Choroid plexus epithelial cell (primary cell): Measurements from ENCODE around the gene EPM2A.
A peak's percentile ranks its signal among the peaks of the same experiment; 100 is the strongest.

Experiments
- DNase-seq: peaks from one replicate; pipeline ENCODE4 v3.0.0-alpha.2; 2010; ENCODE audit warnings: low read depth
- H3K4me3 ChIP-seq: 2 replicates; pipeline ENCODE4 v1.5.1; 2011; ENCODE audit warnings: low read depth, mild to moderate bottlenecking, control low read depth, low read length, moderate library complexity
- TF ChIP-seq, protein P1 (sequence below): conservative IDR thresholded peaks from 2 replicates; pipeline ENCODE4 v1.5.1; 2011; ENCODE audit warnings: low read depth, mild to moderate bottlenecking, control low read depth, inconsistent platforms, low read length, moderate library complexity

The EPM2A gene

DNA sequence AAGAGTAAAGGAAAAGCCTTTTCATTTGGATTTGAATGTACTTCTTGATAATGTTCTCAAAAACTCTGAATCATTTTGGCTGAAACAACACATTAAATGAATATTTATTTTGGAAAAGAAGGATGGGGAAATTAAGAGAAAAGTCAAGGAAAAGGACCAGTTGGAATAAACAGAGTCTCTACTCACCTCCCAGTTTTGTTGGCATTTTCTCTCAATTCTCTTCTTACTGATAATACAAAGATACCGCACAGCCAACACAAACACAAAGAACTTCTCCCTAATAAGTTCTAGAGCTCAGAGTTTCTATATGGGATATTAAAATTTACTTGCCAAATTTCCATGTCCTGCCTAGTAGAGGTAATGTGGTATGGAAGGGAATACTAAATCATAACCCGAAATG, 13.1 kb downstream of the EPM2A start:
- H3K4me3 ChIP-seq, result no peak overlapping the region
- TF ChIP-seq, protein P1, sequence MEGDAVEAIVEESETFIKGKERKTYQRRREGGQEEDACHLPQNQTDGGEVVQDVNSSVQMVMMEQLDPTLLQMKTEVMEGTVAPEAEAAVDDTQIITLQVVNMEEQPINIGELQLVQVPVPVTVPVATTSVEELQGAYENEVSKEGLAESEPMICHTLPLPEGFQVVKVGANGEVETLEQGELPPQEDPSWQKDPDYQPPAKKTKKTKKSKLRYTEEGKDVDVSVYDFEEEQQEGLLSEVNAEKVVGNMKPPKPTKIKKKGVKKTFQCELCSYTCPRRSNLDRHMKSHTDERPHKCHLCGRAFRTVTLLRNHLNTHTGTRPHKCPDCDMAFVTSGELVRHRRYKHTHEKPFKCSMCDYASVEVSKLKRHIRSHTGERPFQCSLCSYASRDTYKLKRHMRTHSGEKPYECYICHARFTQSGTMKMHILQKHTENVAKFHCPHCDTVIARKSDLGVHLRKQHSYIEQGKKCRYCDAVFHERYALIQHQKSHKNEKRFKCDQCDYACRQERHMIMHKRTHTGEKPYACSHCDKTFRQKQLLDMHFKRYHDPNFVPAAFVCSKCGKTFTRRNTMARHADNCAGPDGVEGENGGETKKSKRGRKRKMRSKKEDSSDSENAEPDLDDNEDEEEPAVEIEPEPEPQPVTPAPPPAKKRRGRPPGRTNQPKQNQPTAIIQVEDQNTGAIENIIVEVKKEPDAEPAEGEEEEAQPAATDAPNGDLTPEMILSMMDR, result no peak
- no peak for DNase-seq

DNA sequence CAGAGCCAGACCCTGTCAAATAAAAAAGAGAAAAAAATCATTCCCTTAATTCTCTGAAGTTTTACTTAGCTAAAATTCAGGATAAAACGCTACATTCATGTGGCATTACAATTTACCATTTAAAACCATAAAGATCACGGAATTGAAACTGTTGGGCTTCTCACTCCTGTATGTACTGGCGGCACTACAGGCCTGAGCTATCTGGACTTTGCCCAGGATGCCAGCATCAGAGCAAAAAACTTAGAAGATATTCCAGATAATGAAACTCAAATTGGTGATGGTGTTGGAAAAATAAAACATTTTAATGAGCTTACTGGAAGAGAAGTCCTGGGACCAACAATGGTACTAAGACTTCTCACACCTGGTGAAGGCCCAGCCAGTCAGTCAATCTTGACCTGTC, 14.2 kb downstream of the EPM2A start:
- DNase-seq, result no peak
- TF ChIP-seq, protein P1, result no peak
- no peak overlapping the region for H3K4me3 ChIP-seq

- TF ChIP-seq, protein P1, result no peak
- DNase-seq, result peak; percentile 26
- no peak overlapping the region for H3K4me3 ChIP-seq
Measured at GRCh38 chr6:145715426-145715825, 19.9 kb downstream of the EPM2A start.

DNA sequence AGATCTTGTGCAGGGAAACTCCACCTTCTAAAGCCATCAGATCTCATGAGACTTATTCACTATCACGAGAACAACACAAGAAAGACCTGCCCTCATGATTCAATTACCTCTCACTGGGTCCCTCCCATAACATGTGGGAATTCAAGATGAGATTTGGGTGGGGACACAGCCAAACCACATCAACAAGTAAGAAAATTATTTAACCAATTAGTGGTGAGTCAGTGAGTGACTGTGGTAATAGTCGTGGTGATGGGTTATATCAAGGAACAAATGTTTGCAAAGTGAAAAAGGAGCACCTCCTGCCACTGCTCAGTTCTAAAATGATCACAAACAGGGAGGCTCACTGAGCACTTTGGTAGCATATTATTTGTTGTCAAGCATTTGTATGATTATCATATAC, 20.6 kb downstream of the EPM2A start:
- TF ChIP-seq, protein P1, result no peak
- DNase-seq, result no peak
- H3K4me3 ChIP-seq, result no peak overlapping the region

DNA sequence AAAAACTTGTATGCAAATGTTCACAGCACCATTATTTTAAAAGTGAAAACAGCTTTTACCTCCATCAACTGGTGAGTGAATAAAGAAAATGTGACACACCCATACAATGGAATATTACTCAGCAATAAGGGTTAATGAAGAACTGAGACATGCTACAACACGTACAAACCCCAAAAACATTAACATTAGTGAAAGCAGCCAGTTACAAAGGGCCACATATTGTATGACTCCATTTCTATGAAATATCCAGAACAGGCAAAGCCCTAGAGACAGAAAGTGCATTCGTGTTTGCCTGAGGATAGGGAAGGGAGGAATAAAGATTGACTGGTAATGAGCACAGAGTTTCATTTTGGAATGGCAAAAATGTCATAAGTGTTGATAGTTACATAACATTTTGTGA, 21.5 kb downstream of the EPM2A start:
- DNase-seq, result no peak
- TF ChIP-seq, protein P1, result no peak
- H3K4me3 ChIP-seq, result no peak overlapping the region

DNA sequence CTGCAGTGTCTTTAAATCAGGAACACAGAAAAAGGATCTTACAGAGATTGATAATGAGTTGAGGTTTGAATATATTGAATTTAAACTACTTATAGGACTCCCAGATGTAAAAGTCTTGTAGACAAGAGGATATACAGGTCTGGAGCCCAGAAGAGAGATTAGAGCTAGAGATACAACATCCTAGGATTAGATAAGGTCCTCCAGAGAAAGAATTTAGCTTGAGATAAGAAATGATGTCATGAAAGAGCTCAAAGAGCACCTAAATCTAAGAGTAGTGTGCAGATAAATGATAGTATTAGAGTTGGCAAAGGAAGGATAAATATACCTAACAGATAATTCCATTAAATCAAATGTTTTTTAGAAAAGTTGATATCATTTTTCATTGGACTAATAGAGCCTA, 23.9 kb downstream of the EPM2A start:
- TF ChIP-seq, protein P1, result no peak
- no peak overlapping the region for H3K4me3 ChIP-seq
- DNase-seq, result no peak

DNA sequence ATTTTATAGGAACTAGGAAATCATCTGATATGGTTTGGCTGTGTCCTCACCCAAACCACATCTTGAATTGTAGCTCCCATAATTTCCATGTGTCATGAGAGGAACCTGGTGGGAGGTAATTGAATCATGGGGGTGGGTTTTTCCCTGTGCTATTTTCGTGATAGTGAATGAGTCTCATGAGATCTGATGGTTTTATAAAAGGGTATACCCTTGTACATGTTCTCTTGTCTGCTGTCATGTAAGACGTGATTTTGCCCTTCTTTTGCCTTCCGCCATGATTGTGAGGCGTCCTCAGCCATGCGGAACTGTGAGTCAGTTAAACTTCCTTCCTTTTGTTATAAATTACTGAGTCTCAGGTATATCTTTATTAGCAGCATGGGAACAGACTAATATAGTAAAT, 27.9 kb downstream of the EPM2A start:
- H3K4me3 ChIP-seq, result no peak overlapping the region
- DNase-seq, result no peak
- TF ChIP-seq, protein P1, result no peak
